ENCODE measurements around the gene NSA2.

- TF ChIP-seq POLR2A (IDR thresholded peaks at IDR 0.05; ENCODE audit: extremely low read depth, insufficient read length) (no peak), MYC (IDR thresholded peaks at IDR 0.05; ENCODE audit: low read depth, low read length) (no peak)
- TF ChIP-seq, protein P1, sequence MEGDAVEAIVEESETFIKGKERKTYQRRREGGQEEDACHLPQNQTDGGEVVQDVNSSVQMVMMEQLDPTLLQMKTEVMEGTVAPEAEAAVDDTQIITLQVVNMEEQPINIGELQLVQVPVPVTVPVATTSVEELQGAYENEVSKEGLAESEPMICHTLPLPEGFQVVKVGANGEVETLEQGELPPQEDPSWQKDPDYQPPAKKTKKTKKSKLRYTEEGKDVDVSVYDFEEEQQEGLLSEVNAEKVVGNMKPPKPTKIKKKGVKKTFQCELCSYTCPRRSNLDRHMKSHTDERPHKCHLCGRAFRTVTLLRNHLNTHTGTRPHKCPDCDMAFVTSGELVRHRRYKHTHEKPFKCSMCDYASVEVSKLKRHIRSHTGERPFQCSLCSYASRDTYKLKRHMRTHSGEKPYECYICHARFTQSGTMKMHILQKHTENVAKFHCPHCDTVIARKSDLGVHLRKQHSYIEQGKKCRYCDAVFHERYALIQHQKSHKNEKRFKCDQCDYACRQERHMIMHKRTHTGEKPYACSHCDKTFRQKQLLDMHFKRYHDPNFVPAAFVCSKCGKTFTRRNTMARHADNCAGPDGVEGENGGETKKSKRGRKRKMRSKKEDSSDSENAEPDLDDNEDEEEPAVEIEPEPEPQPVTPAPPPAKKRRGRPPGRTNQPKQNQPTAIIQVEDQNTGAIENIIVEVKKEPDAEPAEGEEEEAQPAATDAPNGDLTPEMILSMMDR (IDR thresholded peaks at IDR 0.05; ENCODE audit: low read depth, low read length) = no peak
These were observed 34.9 kb downstream of the NSA2 start for GRCh38 chr5:74801941-74802340.
